Uterus (tissue), 2 donors: ENCODE data around the gene POPDC2.

ENCODE experiments used
- CTCF ChIP-seq, 4 experiments: fragments of 200-600 bp in 2 of 4; fragments of 450-650 bp in 2 of 4; sonication (generic) in 2 of 4; IDR thresholded peaks; one replicate each; pipeline ENCODE4 v1.5.1; 2016 to 2019; ENCODE audit warnings: antibody characterized with exemption in 4 of 4, mild to moderate bottlenecking in 2 of 4, moderate library complexity in 1 of 4
- POLR2A ChIP-seq, 2 donors: fragments of 450-650 bp; IDR thresholded peaks; one replicate each; pipeline ENCODE4 v1.6.1; 2016; ENCODE audit warnings: antibody characterized with exemption in 2 of 2, mild to moderate bottlenecking in 1 of 2, moderate library complexity in 1 of 2

GRCh38 chr3:119643528-119643927, 16.9 kb downstream of the POPDC2 start:
- TF ChIP-seq POLR2A (IDR thresholded peaks at IDR 0.05) (no peak), CTCF (IDR thresholded peaks at IDR 0.05) (no peak)
